ENCODE measurements around the gene ATP8B4. TPM values are rescaled to one million over a fixed set of nuclear protein-coding genes. Genes with fewer than 3 reads are reported as not detected.

The ATP8B4 gene
- total and polyA plus RNA-seq, 11 donors, result 0.51 to 14.7 (median 2.1) TPM

DNA sequence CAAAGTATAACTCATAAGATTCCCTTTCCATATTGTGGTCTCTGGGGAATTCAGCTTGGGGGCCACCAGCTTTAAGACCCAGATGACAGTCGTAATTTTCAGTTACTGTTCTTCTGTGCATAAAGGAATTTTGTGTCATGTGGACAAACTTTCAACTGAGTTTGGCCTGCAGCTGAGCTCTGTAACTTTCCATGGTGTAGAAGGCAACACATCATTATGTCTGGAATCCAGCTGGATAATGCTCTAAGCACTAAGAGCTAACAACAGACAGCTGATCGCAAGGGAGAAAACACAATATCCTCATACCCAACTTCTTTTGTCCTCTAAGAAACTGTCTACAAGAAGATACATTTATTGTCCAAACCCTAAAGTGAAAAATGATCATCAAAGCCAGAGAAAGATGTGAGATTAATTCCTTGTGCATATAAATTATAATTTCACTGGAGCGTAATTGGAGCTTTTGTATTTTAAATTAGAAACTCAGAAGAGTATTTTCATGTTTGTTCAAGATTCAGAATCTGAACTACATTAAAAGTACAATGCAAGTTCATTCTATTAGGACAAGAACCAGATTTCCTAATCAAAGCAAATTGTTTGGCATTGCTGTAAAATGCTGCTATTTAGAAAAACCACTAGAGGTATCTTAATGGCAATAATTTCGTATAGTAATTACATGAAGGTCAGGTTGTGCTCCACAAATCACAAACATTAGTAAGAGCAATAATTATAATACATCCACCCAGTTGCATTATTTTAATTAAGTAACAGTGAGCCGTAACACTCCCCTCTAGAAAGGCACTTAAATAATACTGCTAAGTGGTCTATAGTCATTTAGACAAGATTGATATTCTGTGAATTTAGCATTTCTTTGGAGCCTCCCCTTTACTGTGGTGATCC, 218.8 kb downstream of the ATP8B4 start:
- intact Hi-C loops (cut with DNase I), result loop anchor here in 2 of 10 donors (5.0 kb wide), 2 partner anchors 87 to 102 kb away; no protein-coding TSS in a partner anchor
- Histone ChIP-seq H3K4me1 (peaks cover 0 to 51% (median 15%) of the 10 kb centered on the region in 12 donors), H3K9me3 (no peaks in the 10 kb centered on the region), H3K36me3 (no peaks in the 10 kb centered on the region), H3K27ac (peak overlapping the region in 10 of 12 donors; percentile 11 to 88 (median 74)), H3K27me3 (no peaks in the 10 kb centered on the region), H3K4me3 (no peak overlapping the region)
- TF ChIP-seq CTCF (IDR thresholded peaks at IDR 0.05) (no peak), POLR2A (IDR thresholded peaks at IDR 0.05) (no peak)
- DNase-seq (no peak), ATAC-seq (peak in 3 of 4 donors; percentile 10 to 62 (median 57))
- WGBS, 4 donors, result 61 to 77% (median 69%) methylated on average over 5 of the region's 5 CpGs

GRCh38 chr15:49898575-49899283, 220.3 kb downstream of the ATP8B4 start:
- intact Hi-C loops (cut with DNase I), result no loop called here
- no peaks in the 10 kb centered on the region for H3K27me3 ChIP-seq
- peaks cover 0 to 51% (median 13%) of the 10 kb centered on the region in 12 donors for H3K4me1 ChIP-seq
- peak overlapping the region in 6 of 12 donors; percentile 48 to 79 (median 76) for H3K27ac ChIP-seq
- DNase-seq, result no peak
- ATAC-seq, result no peak
- TF ChIP-seq POLR2A (IDR thresholded peaks at IDR 0.05) (no peak), CTCF (IDR thresholded peaks at IDR 0.05) (no peak)
- 94 to 97% (median 96%) methylated on average over 2 of the region's 2 CpGs for WGBS, 4 donors
- H3K36me3 ChIP-seq, result no peaks in the 10 kb centered on the region
- no peaks in the 10 kb centered on the region for H3K9me3 ChIP-seq
- no peak overlapping the region for H3K4me3 ChIP-seq

DNA sequence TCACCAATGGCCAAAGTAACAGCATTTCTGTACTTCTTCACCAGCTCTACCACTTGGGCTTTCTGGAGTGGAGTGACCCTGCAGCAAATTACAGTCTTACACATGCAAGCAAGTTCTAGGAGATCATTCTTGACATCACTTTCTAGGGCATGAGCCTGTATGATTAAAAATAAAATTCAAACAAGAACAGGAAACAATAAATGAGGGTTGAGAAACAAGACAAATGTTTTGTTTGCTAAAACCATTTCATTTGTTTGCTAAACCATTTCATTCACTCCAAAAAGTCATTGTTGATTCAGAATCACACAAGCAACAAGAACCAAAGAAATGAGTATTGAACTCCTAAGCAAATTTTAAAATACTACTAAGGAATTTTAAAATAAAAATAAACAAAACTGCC, 220.9 kb downstream of the ATP8B4 start:
- Histone ChIP-seq H3K27ac (no peak overlapping the region), H3K27me3 (no peaks in the 10 kb centered on the region), H3K4me3 (no peak overlapping the region), H3K4me1 (peaks cover 0 to 47% (median 10%) of the 10 kb centered on the region in 12 donors), H3K9me3 (peaks cover 0 to 4% (median 0%) of the 10 kb centered on the region in 12 donors), H3K36me3 (no peaks in the 10 kb centered on the region)
- DNase-seq, result no peak
- no peak for TF ChIP-seq CTCF (IDR thresholded peaks at IDR 0.05)
- no peak for TF ChIP-seq POLR2A (IDR thresholded peaks at IDR 0.05)
- intact Hi-C loops (cut with DNase I), result no loop called here
- no peak for ATAC-seq
